GM21367 (cell line): Measurements from ENCODE around the gene SLC30A10.
"Not testable (repeated sequence)": the region's sequence is repeated elsewhere in the genome, so short reads cannot be mapped to it uniquely, and the experiment has no call there.

Experiments
- ATAC-seq: cut with Tn5 transposase; IDR thresholded peaks from one replicate; pipeline ENCODE4 v1.9.1; 2021; ENCODE audit not compliant: unreplicated experiment

SLC30A10 gene

GRCh38 chr1:219897914-219898313, 30.4 kb downstream of the SLC30A10 start:
- no peak for ATAC-seq

- ATAC-seq: not testable (repeated sequence)
Measured at GRCh38 chr1:219892271-219892670, 36.1 kb downstream of the SLC30A10 start.

GRCh38 chr1:219891846-219892245, 36.5 kb downstream of the SLC30A10 start:
- not testable (repeated sequence) for ATAC-seq

GRCh38 chr1:219888667-219889066, 39.7 kb downstream of the SLC30A10 start:
- not testable (repeated sequence) for ATAC-seq

- ATAC-seq: no peak
Measured at GRCh38 chr1:219885680-219886079, 42.7 kb downstream of the SLC30A10 start.

- no peak for ATAC-seq
Measured at GRCh38 chr1:219883400-219884332, 44.7 kb downstream of the SLC30A10 start.

- no peak for ATAC-seq
Measured at GRCh38 chr1:219882755-219883154, 45.6 kb downstream of the SLC30A10 start.

- no peak for ATAC-seq
Measured at GRCh38 chr1:219882096-219882495, 46.3 kb downstream of the SLC30A10 start.

- no peak for ATAC-seq
Measured at GRCh38 chr1:219880765-219881457, 47.4 kb downstream of the SLC30A10 start.

GRCh38 chr1:219876798-219877209, 51.6 kb downstream of the SLC30A10 start:
- ATAC-seq: no peak

GRCh38 chr1:219875860-219876259, 52.5 kb downstream of the SLC30A10 start:
- no peak for ATAC-seq

- not testable (repeated sequence) for ATAC-seq
Measured at GRCh38 chr1:219872538-219872937, 55.8 kb downstream of the SLC30A10 start.

- no peak for ATAC-seq
Measured at GRCh38 chr1:219871427-219872057, 56.8 kb downstream of the SLC30A10 start.

GRCh38 chr1:219868615-219869014, 59.7 kb downstream of the SLC30A10 start:
- ATAC-seq: not testable (repeated sequence)
